Osteoblast (primary cell): ENCODE measurements around the gene ATP6V0E1. TPM values are rescaled to one million over a fixed set of nuclear protein-coding genes. Genes with fewer than 3 reads are reported as not detected.
"Not testable (repeated sequence)": the region's sequence is repeated elsewhere in the genome, so short reads cannot be mapped to it uniquely, and the experiment has no call there.

Experiments
- DNase-seq: peaks from one replicate; pipeline ENCODE4 v3.0.0; 2011; ENCODE audit warnings: low spot score, mixed read lengths; ENCODE audit not compliant: insufficient read length; ENCODE audit errors: missing footprints
- H2AFZ ChIP-seq: 2 replicates; pipeline ENCODE4 v1.6.0; 2011; ENCODE audit warnings: mild to moderate bottlenecking, low read length
- H3K27ac ChIP-seq: 2 replicates; pipeline ENCODE4 v1.5.1; 2011; ENCODE audit warnings: mild to moderate bottlenecking, low read depth, low read length, moderate library complexity
- H3K27me3 ChIP-seq: 2 replicates; pipeline ENCODE4 v1.6.0; 2012; ENCODE audit warnings: mild to moderate bottlenecking, control low read depth, inconsistent platforms, low read length, moderate library complexity; ENCODE audit not compliant: insufficient read depth
- H3K36me3 ChIP-seq: 2 replicates; pipeline ENCODE4 v1.5.1; 2011; ENCODE audit warnings: mild to moderate bottlenecking, low read length, control low read depth, moderate library complexity; ENCODE audit not compliant: insufficient read depth
- H3K4me1 ChIP-seq: 2 replicates; pipeline ENCODE4 v1.5.1; 2011; ENCODE audit warnings: mild to moderate bottlenecking, low read length, control low read depth, moderate library complexity; ENCODE audit not compliant: insufficient read depth
- H3K4me2 ChIP-seq: 2 replicates; pipeline ENCODE4 v1.6.0; 2011; ENCODE audit warnings: mild to moderate bottlenecking, low read length; ENCODE audit not compliant: insufficient read depth
- H3K4me3 ChIP-seq: fragments of 200-600 bp; sonication (generic); 3 replicates; pipeline ENCODE4 v1.5.1; 2012; ENCODE audit warnings: mild to moderate bottlenecking, low read length, inconsistent platforms; ENCODE audit not compliant: insufficient read depth
- H3K79me2 ChIP-seq: 2 replicates; pipeline ENCODE4 v1.6.0; 2012; ENCODE audit warnings: mild to moderate bottlenecking, low read length, control low read depth, inconsistent platforms; ENCODE audit not compliant: insufficient read depth
- H3K9me3 ChIP-seq: 2 replicates; pipeline ENCODE4 v1.5.1; 2011; ENCODE audit warnings: low read depth, low read length, control low read depth
- H4K20me1 ChIP-seq: 2 replicates; pipeline ENCODE4 v1.6.0; 2012; ENCODE audit warnings: mild to moderate bottlenecking, low read length, control low read depth; ENCODE audit not compliant: insufficient read depth
- total RNA-seq: library from RNA; depleted of rRNA; stranded (reverse); fragments of >200 nt; gene quantifications from 2 replicates; pipeline ENCODE4 v1.2.3, GENCODE V29; 2012
- TF ChIP-seq, protein P1 (sequence below): IDR thresholded peaks from 2 replicates; pipeline ENCODE4 v1.5.1; 2011; ENCODE audit warnings: mild to moderate bottlenecking, low read depth, low read length, moderate library complexity; ENCODE audit errors: extremely low read depth

The ATP6V0E1 gene
- total RNA-seq, 1 donor = 177 TPM

DNA sequence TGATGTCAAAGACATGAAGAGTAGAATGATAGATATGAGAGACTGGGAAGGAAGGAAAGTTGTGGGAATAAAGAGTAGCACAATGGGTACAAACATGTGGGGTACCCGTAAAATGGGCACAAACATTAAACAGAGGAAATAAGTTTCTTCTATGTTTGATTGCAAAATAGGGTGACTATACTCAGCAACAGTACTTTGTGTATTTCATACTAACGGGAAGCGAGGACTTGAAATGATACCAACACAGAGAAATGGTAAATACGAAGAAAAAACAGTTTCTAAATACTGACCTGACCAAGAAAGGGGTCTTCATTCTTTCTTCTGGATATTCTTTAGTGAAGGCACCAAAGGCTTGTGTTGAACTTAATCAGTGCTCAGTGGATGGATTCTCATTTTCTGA is 31.1 kb downstream of the ATP6V0E1 start:
- TF ChIP-seq, protein P1, sequence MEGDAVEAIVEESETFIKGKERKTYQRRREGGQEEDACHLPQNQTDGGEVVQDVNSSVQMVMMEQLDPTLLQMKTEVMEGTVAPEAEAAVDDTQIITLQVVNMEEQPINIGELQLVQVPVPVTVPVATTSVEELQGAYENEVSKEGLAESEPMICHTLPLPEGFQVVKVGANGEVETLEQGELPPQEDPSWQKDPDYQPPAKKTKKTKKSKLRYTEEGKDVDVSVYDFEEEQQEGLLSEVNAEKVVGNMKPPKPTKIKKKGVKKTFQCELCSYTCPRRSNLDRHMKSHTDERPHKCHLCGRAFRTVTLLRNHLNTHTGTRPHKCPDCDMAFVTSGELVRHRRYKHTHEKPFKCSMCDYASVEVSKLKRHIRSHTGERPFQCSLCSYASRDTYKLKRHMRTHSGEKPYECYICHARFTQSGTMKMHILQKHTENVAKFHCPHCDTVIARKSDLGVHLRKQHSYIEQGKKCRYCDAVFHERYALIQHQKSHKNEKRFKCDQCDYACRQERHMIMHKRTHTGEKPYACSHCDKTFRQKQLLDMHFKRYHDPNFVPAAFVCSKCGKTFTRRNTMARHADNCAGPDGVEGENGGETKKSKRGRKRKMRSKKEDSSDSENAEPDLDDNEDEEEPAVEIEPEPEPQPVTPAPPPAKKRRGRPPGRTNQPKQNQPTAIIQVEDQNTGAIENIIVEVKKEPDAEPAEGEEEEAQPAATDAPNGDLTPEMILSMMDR = no peak
- H2AFZ ChIP-seq = no peak overlapping the region
- no peak for DNase-seq
- H3K79me2 ChIP-seq = peaks cover 95% of the 10 kb centered on the region
- H3K4me3 ChIP-seq = no peak overlapping the region
- peaks cover 29% of the 10 kb centered on the region for H4K20me1 ChIP-seq
- no peak overlapping the region for H3K4me2 ChIP-seq
- H3K36me3 ChIP-seq = no peaks in the 10 kb centered on the region
- peaks cover 13% of the 10 kb centered on the region for H3K4me1 ChIP-seq
- no peaks in the 10 kb centered on the region for H3K9me3 ChIP-seq
- no peak overlapping the region for H3K27ac ChIP-seq
- no peaks in the 10 kb centered on the region for H3K27me3 ChIP-seq

DNA sequence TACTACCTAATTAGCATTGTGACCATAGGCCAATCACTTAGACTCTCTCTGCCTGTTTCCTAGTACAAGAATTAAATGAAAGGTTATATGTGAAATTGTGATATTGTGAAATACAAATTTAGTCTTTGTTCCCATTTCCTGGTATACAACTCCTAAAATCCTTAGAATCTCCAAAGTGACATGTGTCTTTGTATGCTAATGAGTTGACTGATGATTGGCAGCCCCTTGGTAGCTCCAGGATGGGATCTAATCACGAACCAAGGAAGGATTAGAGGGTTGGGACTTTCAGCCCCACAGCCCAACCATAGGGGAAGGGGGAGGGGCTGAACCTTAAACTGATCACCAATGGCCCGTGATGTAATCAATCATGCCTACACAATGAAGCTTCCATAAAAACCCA is 31.6 kb downstream of the ATP6V0E1 start:
- H4K20me1 ChIP-seq = peaks cover 27% of the 10 kb centered on the region
- TF ChIP-seq, protein P1 = no peak
- H3K9me3 ChIP-seq = no peaks in the 10 kb centered on the region
- no peak overlapping the region for H3K27ac ChIP-seq
- H3K4me3 ChIP-seq = no peak overlapping the region
- H3K4me1 ChIP-seq = peaks cover 13% of the 10 kb centered on the region
- H3K36me3 ChIP-seq = no peaks in the 10 kb centered on the region
- H3K79me2 ChIP-seq = peaks cover 96% of the 10 kb centered on the region
- no peak for DNase-seq
- H3K27me3 ChIP-seq = no peaks in the 10 kb centered on the region
- H2AFZ ChIP-seq = no peak overlapping the region
- no peak overlapping the region for H3K4me2 ChIP-seq

- Histone ChIP-seq H3K27ac (peak overlapping the region; percentile 82), H3K36me3 (peaks cover 3% of the 10 kb centered on the region), H3K4me3 (no peak overlapping the region), H3K4me2 (peak overlapping the region; percentile 58), H2AFZ (no peak overlapping the region), H3K27me3 (no peaks in the 10 kb centered on the region), H4K20me1 (peaks cover 22% of the 10 kb centered on the region), H3K9me3 (no peaks in the 10 kb centered on the region), H3K79me2 (peaks cover 96% of the 10 kb centered on the region), H3K4me1 (peaks cover 13% of the 10 kb centered on the region)
- DNase-seq = no peak
- TF ChIP-seq, protein P1 = no peak
Measured at GRCh38 chr5:173015598-173016455, 32.3 kb downstream of the ATP6V0E1 start.

GRCh38 chr5:173016598-173017046 is 33.1 kb downstream of the ATP6V0E1 start:
- peaks cover 15% of the 10 kb centered on the region for H4K20me1 ChIP-seq
- TF ChIP-seq, protein P1 = no peak
- H3K27me3 ChIP-seq = no peaks in the 10 kb centered on the region
- no peak overlapping the region for H3K4me3 ChIP-seq
- no peaks in the 10 kb centered on the region for H3K9me3 ChIP-seq
- DNase-seq = peak; percentile 90
- peaks cover 13% of the 10 kb centered on the region for H3K4me1 ChIP-seq
- H2AFZ ChIP-seq = no peak overlapping the region
- peaks cover 93% of the 10 kb centered on the region for H3K79me2 ChIP-seq
- peak overlapping the region; percentile 58 for H3K4me2 ChIP-seq
- H3K27ac ChIP-seq = peak overlapping the region; percentile 82
- H3K36me3 ChIP-seq = peaks cover 4% of the 10 kb centered on the region

GRCh38 chr5:173017087-173017486 is 33.5 kb downstream of the ATP6V0E1 start:
- H4K20me1 ChIP-seq = peaks cover 12% of the 10 kb centered on the region
- H3K4me2 ChIP-seq = peak overlapping the region; percentile 58

More at GRCh38 chr5:173017087-173017486, 33.5 kb downstream of the ATP6V0E1 start:
- H3K27me3 ChIP-seq, H3K4me3 ChIP-seq, H3K36me3 ChIP-seq, DNase-seq, H3K9me3 ChIP-seq, H2AFZ ChIP-seq: not testable (repeated sequence)
- Histone ChIP-seq H3K79me2 (peaks cover 93% of the 10 kb centered on the region), H3K4me1 (peaks cover 13% of the 10 kb centered on the region), H3K27ac (peak overlapping the region; percentile 82)
